Measurements from ENCODE around the gene TMEM214. TPM values are rescaled to one million over a fixed set of nuclear protein-coding genes. Genes with fewer than 3 reads are reported as not detected.

TMEM214 gene
- total RNA-seq, 1 experiment from 2014 or later = 31.8 TPM

- Histone ChIP-seq H3K27me3 (ENCODE audit: low read length) (no peaks in the 10 kb centered on the region), H3K9me2 (replicated peaks; ENCODE audit: insufficient read depth, low read length) (no peaks in the 10 kb centered on the region), H4K20me1 (ENCODE audit: insufficient read depth, low read depth, low read length) (no peaks in the 10 kb centered on the region), H3K27ac (ENCODE audit: low read length) (no peak overlapping the region), H3K36me3 (ENCODE audit: insufficient read depth, low read length) (peaks cover 35% of the 10 kb centered on the region; the same call in 1 of the 2 replicates), H3K79me2 (ENCODE audit: low read length) (peaks cover 14% of the 10 kb centered on the region), H3K4me2 (ENCODE audit: low read depth, low read length, poor library complexity, severe bottlenecking) (no peak overlapping the region), H3K4me3 (ENCODE audit: low read length) (no peak overlapping the region), H3K9ac (ENCODE audit: low read length) (no peak overlapping the region), H3K4me1 (ENCODE audit: low read length) (peaks cover 44% of the 10 kb centered on the region), H2AFZ (ENCODE audit: low read length) (no peak overlapping the region), H3K9me3 (ENCODE audit: low read length) (no peaks in the 10 kb centered on the region)
- no peak for DNase-seq
Observed at GRCh38 chr2:27038631-27039339, 6.0 kb downstream of the TMEM214 start.

GRCh38 chr2:27039426-27039825, 6.7 kb downstream of the TMEM214 start:
- Histone ChIP-seq H2AFZ (ENCODE audit: low read length) (no peak overlapping the region), H3K9ac (ENCODE audit: low read length) (no peak overlapping the region), H3K9me2 (replicated peaks; ENCODE audit: insufficient read depth, low read length) (no peaks in the 10 kb centered on the region), H3K27me3 (ENCODE audit: low read length) (no peaks in the 10 kb centered on the region), H3K4me1 (ENCODE audit: low read length) (peaks cover 37% of the 10 kb centered on the region), H4K20me1 (ENCODE audit: insufficient read depth, low read depth, low read length) (no peaks in the 10 kb centered on the region), H3K27ac (ENCODE audit: low read length) (no peak overlapping the region), H3K4me3 (ENCODE audit: low read length) (no peak overlapping the region), H3K4me2 (ENCODE audit: low read depth, low read length, poor library complexity, severe bottlenecking) (no peak overlapping the region), H3K79me2 (ENCODE audit: low read length) (peaks cover 8% of the 10 kb centered on the region), H3K36me3 (ENCODE audit: insufficient read depth, low read length) (peaks cover 35% of the 10 kb centered on the region; the same call in 1 of the 2 replicates), H3K9me3 (ENCODE audit: low read length) (no peaks in the 10 kb centered on the region)
- no peak for DNase-seq

- H3K79me2 ChIP-seq (ENCODE audit: low read length) = peaks cover 5% of the 10 kb centered on the region
- no peaks in the 10 kb centered on the region for H3K9me2 ChIP-seq (replicated peaks; ENCODE audit: insufficient read depth, low read length)
- H3K9me3 ChIP-seq (ENCODE audit: low read length) = no peaks in the 10 kb centered on the region
- peaks cover 37% of the 10 kb centered on the region for H3K4me1 ChIP-seq (ENCODE audit: low read length)
- H3K27ac ChIP-seq (ENCODE audit: low read length) = no peak overlapping the region
- peaks cover 35% of the 10 kb centered on the region; the same call in 1 of the 2 replicates for H3K36me3 ChIP-seq (ENCODE audit: insufficient read depth, low read length)
- H3K27me3 ChIP-seq (ENCODE audit: low read length) = no peaks in the 10 kb centered on the region
- no peak overlapping the region for H3K4me3 ChIP-seq (ENCODE audit: low read length)
- DNase-seq = no peak
- H4K20me1 ChIP-seq (ENCODE audit: insufficient read depth, low read depth, low read length) = no peaks in the 10 kb centered on the region
- no peak overlapping the region for H3K4me2 ChIP-seq (ENCODE audit: low read depth, low read length, poor library complexity, severe bottlenecking)
- H2AFZ ChIP-seq (ENCODE audit: low read length) = no peak overlapping the region
- no peak overlapping the region for H3K9ac ChIP-seq (ENCODE audit: low read length)
Observed at GRCh38 chr2:27039871-27040270, 7.1 kb downstream of the TMEM214 start.

- peaks cover 35% of the 10 kb centered on the region; the same call in 1 of the 2 replicates for H3K36me3 ChIP-seq (ENCODE audit: insufficient read depth, low read length)
- DNase-seq = no peak
- H3K4me2 ChIP-seq (ENCODE audit: low read depth, low read length, poor library complexity, severe bottlenecking) = peak overlapping the region; percentile 55
Observed at GRCh38 chr2:27040282-27040681, 7.5 kb downstream of the TMEM214 start.

GRCh38 chr2:27041752-27042151, 9.0 kb downstream of the TMEM214 start:
- Histone ChIP-seq H3K4me2 (ENCODE audit: low read depth, low read length, poor library complexity, severe bottlenecking) (peak overlapping the region; percentile 55), H3K36me3 (ENCODE audit: insufficient read depth, low read length) (peaks cover 22% of the 10 kb centered on the region; the same call in 1 of the 2 replicates), H3K4me3 (ENCODE audit: low read length) (peak overlapping the region; percentile 1; the same call in 1 of the 2 replicates), H3K27me3 (ENCODE audit: low read length) (no peaks in the 10 kb centered on the region), H3K9me3 (ENCODE audit: low read length) (no peaks in the 10 kb centered on the region), H3K9me2 (replicated peaks; ENCODE audit: insufficient read depth, low read length) (no peaks in the 10 kb centered on the region), H3K4me1 (ENCODE audit: low read length) (peaks cover 45% of the 10 kb centered on the region), H2AFZ (ENCODE audit: low read length) (no peak overlapping the region), H4K20me1 (ENCODE audit: insufficient read depth, low read depth, low read length) (no peaks in the 10 kb centered on the region), H3K79me2 (ENCODE audit: low read length) (no peaks in the 10 kb centered on the region), H3K27ac (ENCODE audit: low read length) (peak overlapping the region; percentile 86), H3K9ac (ENCODE audit: low read length) (peak overlapping the region; percentile 41)
- peak; percentile 59 for DNase-seq

More at GRCh38 chr2:27040282-27040681, 7.5 kb downstream of the TMEM214 start:
- peaks cover 39% of the 10 kb centered on the region for H3K4me1 ChIP-seq (ENCODE audit: low read length)
- no peaks in the 10 kb centered on the region for H3K9me2 ChIP-seq (replicated peaks; ENCODE audit: insufficient read depth, low read length)
- no peaks in the 10 kb centered on the region for H3K27me3 ChIP-seq (ENCODE audit: low read length)
- no peaks in the 10 kb centered on the region for H3K9me3 ChIP-seq (ENCODE audit: low read length)
- no peaks in the 10 kb centered on the region for H4K20me1 ChIP-seq (ENCODE audit: insufficient read depth, low read depth, low read length)
- H3K4me3 ChIP-seq (ENCODE audit: low read length) = no peak overlapping the region
- H3K9ac ChIP-seq (ENCODE audit: low read length) = peak overlapping the region; percentile 41; the same call in 1 of the 2 replicates
- H3K27ac ChIP-seq (ENCODE audit: low read length) = peak overlapping the region; percentile 86
- no peak overlapping the region for H2AFZ ChIP-seq (ENCODE audit: low read length)
- peaks cover 1% of the 10 kb centered on the region for H3K79me2 ChIP-seq (ENCODE audit: low read length)

GRCh38 chr2:27042159-27042661, 9.4 kb downstream of the TMEM214 start:
- H3K4me3 ChIP-seq (ENCODE audit: low read length) = 0 out of 2 replicates have a peak overlapping the region, but pooled peaks have one; percentile 1
- H3K4me2 ChIP-seq (ENCODE audit: low read depth, low read length, poor library complexity, severe bottlenecking) = peak overlapping the region; percentile 55
- no peaks in the 10 kb centered on the region for H3K9me3 ChIP-seq (ENCODE audit: low read length)
- DNase-seq = peak; percentile 80
- peak overlapping the region; percentile 86 for H3K27ac ChIP-seq (ENCODE audit: low read length)
- H3K27me3 ChIP-seq (ENCODE audit: low read length) = no peaks in the 10 kb centered on the region
- H3K79me2 ChIP-seq (ENCODE audit: low read length) = no peaks in the 10 kb centered on the region
- H2AFZ ChIP-seq (ENCODE audit: low read length) = no peak overlapping the region
- H3K9ac ChIP-seq (ENCODE audit: low read length) = no peak overlapping the region; the same call in 1 of the 2 replicates
- no peaks in the 10 kb centered on the region for H3K9me2 ChIP-seq (replicated peaks; ENCODE audit: insufficient read depth, low read length)
- peaks cover 45% of the 10 kb centered on the region for H3K4me1 ChIP-seq (ENCODE audit: low read length)
- no peaks in the 10 kb centered on the region for H4K20me1 ChIP-seq (ENCODE audit: insufficient read depth, low read depth, low read length)
- peaks cover 18% of the 10 kb centered on the region; the same call in 1 of the 2 replicates for H3K36me3 ChIP-seq (ENCODE audit: insufficient read depth, low read length)

GRCh38 chr2:27042985-27043634, 10.3 kb downstream of the TMEM214 start:
- H3K27me3 ChIP-seq (ENCODE audit: low read length) = no peaks in the 10 kb centered on the region
- H2AFZ ChIP-seq (ENCODE audit: low read length) = no peak overlapping the region
- H3K4me1 ChIP-seq (ENCODE audit: low read length) = peaks cover 45% of the 10 kb centered on the region
- H3K9me2 ChIP-seq (replicated peaks; ENCODE audit: insufficient read depth, low read length) = no peaks in the 10 kb centered on the region
- no peaks in the 10 kb centered on the region for H3K79me2 ChIP-seq (ENCODE audit: low read length)
- H3K36me3 ChIP-seq (ENCODE audit: insufficient read depth, low read length) = peaks cover 13% of the 10 kb centered on the region; the same call in 1 of the 2 replicates
- no peak overlapping the region for H3K4me3 ChIP-seq (ENCODE audit: low read length)
- H3K27ac ChIP-seq (ENCODE audit: low read length) = no peak overlapping the region
- H3K9me3 ChIP-seq (ENCODE audit: low read length) = no peaks in the 10 kb centered on the region
- H3K4me2 ChIP-seq (ENCODE audit: low read depth, low read length, poor library complexity, severe bottlenecking) = no peak overlapping the region
- no peaks in the 10 kb centered on the region for H4K20me1 ChIP-seq (ENCODE audit: insufficient read depth, low read depth, low read length)
- no peak for DNase-seq
- H3K9ac ChIP-seq (ENCODE audit: low read length) = no peak overlapping the region
